DND-41 (cell line): ENCODE results near the gene MCCC1.

Experiments
- ATAC-seq: fragments of 200-7000 bp; cut with Tn5 transposase; 3 replicates; pipeline ENCODE4 v1.9.1; 2021; ENCODE audit warnings: low read depth; ENCODE audit not compliant: insufficient read depth
- DNase-seq: peaks from one replicate; pipeline ENCODE4 v3.0.0-alpha.2; 2020
- H2AFZ ChIP-seq: 2 replicates; pipeline ENCODE4 v1.6.0; 2012; ENCODE audit warnings: low read depth, low read length
- H3K27ac ChIP-seq: 2 replicates; pipeline ENCODE4 v1.5.1; 2012; ENCODE audit warnings: low read length, inconsistent platforms
- H3K27me3 ChIP-seq: fragments of 200-600 bp; sonication (generic); 2 replicates; pipeline ENCODE4 v1.6.0; 2012; ENCODE audit warnings: low read length, mild to moderate bottlenecking, inconsistent platforms; ENCODE audit not compliant: insufficient read depth, poor library complexity
- H3K36me3 ChIP-seq: 2 replicates; pipeline ENCODE4 v1.5.1; 2012; ENCODE audit warnings: low read length, inconsistent platforms; ENCODE audit not compliant: insufficient read depth
- H3K4me1 ChIP-seq: 2 replicates; pipeline ENCODE4 v1.5.1; 2012; ENCODE audit warnings: mild to moderate bottlenecking, low read length; ENCODE audit not compliant: insufficient read depth
- H3K4me2 ChIP-seq: 2 replicates; pipeline ENCODE4 v1.6.0; 2012; ENCODE audit warnings: mild to moderate bottlenecking, moderate library complexity, low read length, inconsistent platforms; ENCODE audit not compliant: insufficient read depth
- H3K4me3 ChIP-seq, 2 experiments: fragments of 200-600 bp in 1 of 2; shearing (Covaris generic) in 1 of 2; 2 replicates each; pipeline ENCODE4 v1.5.1; 2012 to 2016; ENCODE audit warnings: inconsistent platforms in 2 of 2, low read length in 2 of 2, mild to moderate bottlenecking in 2 of 2, low read depth in 1 of 2, moderate library complexity in 1 of 2
- H3K79me2 ChIP-seq: 2 replicates; pipeline ENCODE4 v1.6.0; 2012; ENCODE audit warnings: low read length, inconsistent platforms; ENCODE audit not compliant: insufficient read depth
- H3K9ac ChIP-seq: 2 replicates; pipeline ENCODE4 v1.6.0; 2012; ENCODE audit warnings: low read depth, mild to moderate bottlenecking, inconsistent platforms, low read length, moderate library complexity
- H3K9me3 ChIP-seq: 2 replicates; pipeline ENCODE4 v1.5.1; 2012; ENCODE audit warnings: low read length, moderate library complexity, mild to moderate bottlenecking, inconsistent platforms; ENCODE audit not compliant: insufficient read depth, severe bottlenecking
- H4K20me1 ChIP-seq: 2 replicates; pipeline ENCODE4 v1.6.0; 2012; ENCODE audit warnings: low read length; ENCODE audit not compliant: insufficient read depth
- EZH2 ChIP-seq: IDR thresholded peaks from 3 replicates; pipeline ENCODE4 v1.6.1; 2012; ENCODE audit warnings: borderline replicate concordance, low read depth, mild to moderate bottlenecking, moderate library complexity, low read length, inconsistent platforms; ENCODE audit not compliant: severe bottlenecking
- TF ChIP-seq, protein P1 (sequence below): IDR thresholded peaks from 2 replicates; pipeline ENCODE4 v1.5.1; 2012; ENCODE audit warnings: borderline replicate concordance, low read length, moderate library complexity, mild to moderate bottlenecking; ENCODE audit not compliant: poor library complexity, severe bottlenecking; ENCODE audit errors: extremely low read depth

Gene MCCC1

DNA sequence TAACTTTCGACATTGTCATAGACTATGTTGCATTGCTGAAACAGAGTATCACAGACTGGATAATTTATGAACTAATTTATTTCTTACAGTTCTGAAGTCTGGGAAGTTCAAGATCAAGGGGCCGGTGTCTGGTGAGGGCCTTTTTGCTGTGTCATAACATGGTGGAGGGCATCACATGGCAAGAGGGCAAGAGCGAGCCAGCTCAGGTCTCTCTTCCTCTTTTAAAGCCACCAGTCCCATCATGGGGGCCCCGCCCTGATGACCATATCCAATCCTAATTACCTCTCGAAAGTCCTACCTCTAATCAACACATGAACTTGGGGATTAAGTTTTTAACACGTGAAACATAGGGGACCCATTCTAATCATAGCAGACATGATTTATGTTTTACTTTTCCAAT lies 85.4 kb downstream of the MCCC1 start:
- H3K36me3 ChIP-seq = peaks cover 21% of the 10 kb centered on the region; the same call in 1 of the 2 replicates
- ATAC-seq (no peak), DNase-seq (no peak)
- no peak overlapping the region for H3K27ac ChIP-seq
- H3K9me3 ChIP-seq = no peaks in the 10 kb centered on the region
- H4K20me1 ChIP-seq = no peaks in the 10 kb centered on the region
- no peak overlapping the region for H3K4me3 ChIP-seq
- H3K4me2 ChIP-seq = no peak overlapping the region
- no peaks in the 10 kb centered on the region for H3K27me3 ChIP-seq
- H3K4me1 ChIP-seq = no peaks in the 10 kb centered on the region
- no peaks in the 10 kb centered on the region for H3K79me2 ChIP-seq
- H2AFZ ChIP-seq = no peak overlapping the region
- H3K9ac ChIP-seq = no peak overlapping the region
- TF ChIP-seq, protein P1, sequence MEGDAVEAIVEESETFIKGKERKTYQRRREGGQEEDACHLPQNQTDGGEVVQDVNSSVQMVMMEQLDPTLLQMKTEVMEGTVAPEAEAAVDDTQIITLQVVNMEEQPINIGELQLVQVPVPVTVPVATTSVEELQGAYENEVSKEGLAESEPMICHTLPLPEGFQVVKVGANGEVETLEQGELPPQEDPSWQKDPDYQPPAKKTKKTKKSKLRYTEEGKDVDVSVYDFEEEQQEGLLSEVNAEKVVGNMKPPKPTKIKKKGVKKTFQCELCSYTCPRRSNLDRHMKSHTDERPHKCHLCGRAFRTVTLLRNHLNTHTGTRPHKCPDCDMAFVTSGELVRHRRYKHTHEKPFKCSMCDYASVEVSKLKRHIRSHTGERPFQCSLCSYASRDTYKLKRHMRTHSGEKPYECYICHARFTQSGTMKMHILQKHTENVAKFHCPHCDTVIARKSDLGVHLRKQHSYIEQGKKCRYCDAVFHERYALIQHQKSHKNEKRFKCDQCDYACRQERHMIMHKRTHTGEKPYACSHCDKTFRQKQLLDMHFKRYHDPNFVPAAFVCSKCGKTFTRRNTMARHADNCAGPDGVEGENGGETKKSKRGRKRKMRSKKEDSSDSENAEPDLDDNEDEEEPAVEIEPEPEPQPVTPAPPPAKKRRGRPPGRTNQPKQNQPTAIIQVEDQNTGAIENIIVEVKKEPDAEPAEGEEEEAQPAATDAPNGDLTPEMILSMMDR = no peak

DNA sequence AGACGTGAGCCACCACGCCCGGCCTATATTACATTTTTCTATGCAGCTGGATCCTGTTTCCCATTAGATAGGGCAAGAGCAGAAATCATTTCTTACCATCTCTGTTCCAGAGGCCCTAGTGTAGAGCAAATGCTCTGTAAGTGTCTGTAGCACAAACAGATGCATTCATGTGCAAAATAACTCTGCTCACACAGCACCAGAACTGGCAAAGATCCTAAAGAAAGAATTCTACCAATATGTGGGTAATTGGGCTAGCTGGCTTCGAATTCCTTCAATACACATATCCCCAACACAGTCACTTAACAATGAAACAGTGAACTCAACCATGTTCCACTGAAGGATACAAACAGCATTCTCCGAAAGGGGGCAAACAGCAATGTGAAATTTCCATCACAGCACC lies 86.2 kb downstream of the MCCC1 start:
- DNase-seq = no peak

DNA sequence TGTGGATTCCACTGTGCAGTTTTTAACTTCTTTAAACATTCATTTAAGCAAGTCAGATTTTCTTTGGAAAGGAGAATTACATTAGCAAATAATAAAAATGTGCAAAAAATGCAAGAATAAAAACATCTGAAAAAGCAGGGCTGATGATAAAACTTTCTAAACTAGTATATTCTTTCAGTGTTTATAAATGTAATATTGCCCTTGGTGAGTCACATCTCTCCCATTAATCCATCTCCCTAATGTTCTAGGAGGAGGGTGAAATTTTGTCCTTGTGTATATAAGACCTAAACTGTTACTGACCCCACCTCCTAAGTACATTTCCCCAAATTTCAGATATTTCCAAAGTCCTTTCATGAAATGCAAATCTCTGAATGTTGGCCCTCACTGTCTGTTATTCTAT lies 90.5 kb downstream of the MCCC1 start:
- Histone ChIP-seq H3K79me2 (no peaks in the 10 kb centered on the region), H3K4me2 (no peak overlapping the region), H2AFZ (no peak overlapping the region)

More for the DNA sequence above, 86.2 kb downstream of the MCCC1 start:
- no peak overlapping the region for H2AFZ ChIP-seq
- H3K4me3 ChIP-seq = no peak overlapping the region
- TF ChIP-seq, protein P1 = no peak
- TF ChIP-seq EZH2 = no peak
- no peak overlapping the region for H3K27ac ChIP-seq
- peaks cover 16% of the 10 kb centered on the region; the same call in 1 of the 2 replicates for H3K36me3 ChIP-seq
- H3K27me3 ChIP-seq = no peaks in the 10 kb centered on the region
- H3K79me2 ChIP-seq = no peaks in the 10 kb centered on the region
- no peaks in the 10 kb centered on the region for H3K4me1 ChIP-seq
- no peak for ATAC-seq
- no peak overlapping the region for H3K9ac ChIP-seq
- H3K4me2 ChIP-seq = no peak overlapping the region
- no peaks in the 10 kb centered on the region for H4K20me1 ChIP-seq
- H3K9me3 ChIP-seq = no peaks in the 10 kb centered on the region

More for the DNA sequence above, 90.5 kb downstream of the MCCC1 start:
- no peak overlapping the region for H3K9ac ChIP-seq
- DNase-seq = no peak
- ATAC-seq = no peak
- H3K4me3 ChIP-seq = no peak overlapping the region
- no peak for TF ChIP-seq EZH2
- TF ChIP-seq, protein P1 = no peak
- H3K27me3 ChIP-seq = no peaks in the 10 kb centered on the region
- H4K20me1 ChIP-seq = no peaks in the 10 kb centered on the region
- H3K4me1 ChIP-seq = no peaks in the 10 kb centered on the region
- H3K36me3 ChIP-seq = no peaks in the 10 kb centered on the region; the same call in 1 of the 2 replicates
- no peak overlapping the region for H3K27ac ChIP-seq
- H3K9me3 ChIP-seq = no peaks in the 10 kb centered on the region
